NCI-H128 (cell line): Measurements from ENCODE around the gene CUL9.
"Not testable (repeated sequence)": the region's sequence is repeated elsewhere in the genome, so short reads cannot be mapped to it uniquely, and the experiment has no call there.

Experiments used
- DNase-seq: peaks from one replicate; lab custom pipeline; 2025; ENCODE audit not compliant: unreplicated experiment; lab: John Stamatoyannopoulos, UW

Gene CUL9

DNA sequence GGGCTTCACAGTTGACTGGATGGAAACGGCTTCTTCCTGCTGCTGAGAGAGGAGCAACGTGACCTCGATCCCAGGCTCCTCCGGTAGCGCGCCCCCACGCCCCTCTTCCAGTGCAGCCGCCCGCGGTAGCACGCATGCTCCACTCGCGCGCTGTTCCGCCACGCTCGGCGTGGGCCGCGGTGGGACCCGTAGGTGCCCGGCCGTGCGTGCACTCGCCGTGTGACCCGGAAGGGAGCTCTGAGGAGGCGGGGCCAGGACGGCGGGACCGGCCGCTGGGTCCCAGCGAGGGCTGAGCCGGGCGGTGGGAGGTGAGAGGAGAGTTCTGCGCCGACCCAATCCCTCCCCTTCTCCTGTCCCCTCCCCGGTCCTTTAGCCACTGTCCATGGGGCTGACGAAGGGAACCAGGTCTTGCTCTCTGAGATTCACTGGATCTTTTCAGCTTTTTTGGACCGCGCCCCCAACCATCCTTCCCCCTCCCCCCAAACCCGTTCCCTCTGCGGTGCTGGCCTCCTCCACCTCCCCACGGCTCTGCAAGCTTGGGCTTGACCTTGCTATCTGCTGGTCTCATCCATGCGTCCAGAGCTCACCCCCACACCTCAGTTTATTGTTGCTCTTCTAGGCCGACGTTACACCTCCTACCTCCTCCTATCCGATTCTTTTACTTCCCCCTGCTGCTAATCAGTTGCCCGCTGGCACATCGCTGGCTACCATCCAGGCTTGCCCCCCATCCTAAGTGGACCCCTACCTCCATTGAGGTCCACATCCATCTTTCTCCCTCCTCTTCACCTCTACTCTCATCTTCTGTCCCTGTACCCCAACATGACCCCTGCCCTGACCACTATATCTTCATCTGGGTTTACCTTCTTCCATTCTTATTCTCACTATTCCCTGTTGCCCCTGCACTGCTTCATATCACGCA, at the start of gene CUL9:
Gene CUL9, plus strand, starts transcription at position 255 of the 919 bp plus-strand sequence. CDS start 2,115 bp downstream, outside the sequence.
- DNase-seq, result peak; percentile 57

DNA sequence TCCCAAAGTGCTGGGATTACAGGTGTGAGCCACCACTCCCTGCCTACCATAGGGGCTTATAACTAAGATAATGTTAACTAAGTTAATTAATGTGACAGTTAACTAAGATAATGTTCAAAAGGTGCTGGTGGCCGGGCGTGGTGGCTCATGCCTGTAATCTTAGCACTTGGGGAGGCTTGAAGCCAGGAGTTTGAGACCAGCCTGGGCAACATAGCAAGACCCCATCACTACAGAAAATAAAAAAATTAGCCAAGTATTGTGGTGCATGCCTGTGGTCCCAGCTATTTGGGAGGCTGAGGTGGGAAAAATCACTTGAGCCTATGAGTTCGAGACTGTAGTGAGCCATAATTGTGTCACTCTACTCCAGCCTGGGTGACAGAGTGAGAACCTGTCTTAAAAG, 43.7 kb upstream of the CUL9 start:
- DNase-seq, result no peak

DNA sequence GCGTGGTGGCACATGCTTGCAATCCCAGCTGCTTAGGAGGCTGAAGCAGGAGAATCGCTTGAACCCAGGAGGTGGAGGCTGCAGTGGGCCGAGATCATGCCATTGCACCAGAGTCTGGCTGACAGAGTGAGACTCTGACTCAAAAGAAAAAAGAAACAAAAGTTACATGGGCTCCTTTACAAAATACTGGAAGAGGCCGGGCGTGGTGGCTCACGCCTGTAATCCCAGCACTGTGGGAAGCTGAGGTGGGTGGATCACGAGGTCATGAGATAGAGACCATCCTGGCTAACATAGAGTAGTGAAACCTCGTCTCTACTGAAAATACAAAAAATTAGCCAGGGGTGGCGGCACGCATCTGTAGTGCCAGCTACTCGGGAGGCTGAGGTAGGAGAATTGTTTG, 42.0 kb upstream of the CUL9 start:
- not testable (repeated sequence) for DNase-seq

DNA sequence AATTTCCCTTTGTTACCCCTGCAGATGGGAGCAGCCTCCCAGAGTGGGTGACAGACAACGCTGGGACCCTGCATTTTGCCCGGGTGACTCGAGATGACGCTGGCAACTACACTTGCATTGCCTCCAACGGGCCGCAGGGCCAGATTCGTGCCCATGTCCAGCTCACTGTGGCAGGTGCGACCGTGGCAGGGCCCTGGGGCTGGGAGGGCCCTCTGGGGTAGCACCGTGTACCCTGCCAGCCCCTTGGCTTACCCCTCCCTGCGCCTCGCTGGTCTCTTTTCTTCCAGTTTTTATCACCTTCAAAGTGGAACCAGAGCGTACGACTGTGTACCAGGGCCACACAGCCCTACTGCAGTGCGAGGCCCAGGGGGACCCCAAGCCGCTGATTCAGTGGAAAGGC, 40.4 kb upstream of the CUL9 start:
- no peak for DNase-seq

DNA sequence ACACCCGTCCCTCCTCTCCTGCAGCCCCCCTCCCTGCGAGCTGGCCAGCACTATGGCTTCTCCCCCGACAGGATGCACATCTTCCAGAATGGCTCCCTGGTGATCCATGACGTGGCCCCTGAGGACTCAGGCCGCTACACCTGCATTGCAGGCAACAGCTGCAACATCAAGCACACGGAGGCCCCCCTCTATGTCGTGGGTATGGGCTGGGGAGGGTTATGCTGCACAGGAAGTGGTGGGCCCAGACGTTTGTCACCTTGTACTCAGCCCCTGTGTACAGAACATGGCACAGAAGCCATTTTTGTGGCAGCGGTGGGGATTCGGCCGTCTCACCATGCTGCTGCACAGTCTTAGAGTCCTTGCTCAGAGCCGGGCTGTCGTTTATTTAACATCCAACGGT, 39.9 kb upstream of the CUL9 start:
- no peak for DNase-seq

DNA sequence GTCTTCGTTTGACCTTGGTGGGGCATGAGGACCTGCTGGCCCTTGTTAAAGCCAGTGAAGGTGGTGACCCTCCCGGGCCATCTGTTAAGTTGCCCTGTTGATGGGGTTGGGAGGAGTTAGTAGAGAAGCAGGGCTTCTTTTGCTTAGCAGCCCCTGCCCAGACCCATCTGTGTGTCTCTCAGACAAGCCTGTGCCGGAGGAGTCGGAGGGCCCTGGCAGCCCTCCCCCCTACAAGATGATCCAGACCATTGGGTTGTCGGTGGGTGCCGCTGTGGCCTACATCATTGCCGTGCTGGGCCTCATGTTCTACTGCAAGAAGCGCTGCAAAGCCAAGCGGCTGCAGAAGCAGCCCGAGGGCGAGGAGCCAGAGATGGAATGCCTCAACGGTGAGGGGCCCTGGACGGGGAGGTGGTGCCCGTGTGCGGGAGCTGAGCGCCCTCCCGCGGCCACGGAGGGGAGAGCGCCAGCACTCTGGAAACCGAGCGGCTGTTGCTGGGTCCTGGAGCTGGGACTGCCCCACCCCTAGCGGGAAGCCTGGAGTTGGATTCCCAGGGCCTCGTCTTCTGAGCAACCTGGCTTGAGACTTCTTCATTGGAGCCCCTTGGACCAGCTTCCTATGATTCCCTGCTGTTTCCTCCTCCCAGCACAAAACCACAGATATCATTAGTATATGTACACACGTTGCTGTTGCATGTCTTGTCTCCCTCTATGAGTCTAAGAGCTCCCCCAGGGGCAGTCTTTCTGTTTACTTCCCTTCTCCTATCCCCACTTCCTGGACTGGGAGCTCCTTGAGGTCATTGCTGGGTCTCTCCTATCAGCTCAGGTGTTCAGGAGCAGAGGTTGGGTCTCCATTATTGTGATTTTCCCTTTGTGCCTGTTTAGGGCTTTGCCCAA, 38.5 kb upstream of the CUL9 start:
- peak; percentile 52 for DNase-seq

DNA sequence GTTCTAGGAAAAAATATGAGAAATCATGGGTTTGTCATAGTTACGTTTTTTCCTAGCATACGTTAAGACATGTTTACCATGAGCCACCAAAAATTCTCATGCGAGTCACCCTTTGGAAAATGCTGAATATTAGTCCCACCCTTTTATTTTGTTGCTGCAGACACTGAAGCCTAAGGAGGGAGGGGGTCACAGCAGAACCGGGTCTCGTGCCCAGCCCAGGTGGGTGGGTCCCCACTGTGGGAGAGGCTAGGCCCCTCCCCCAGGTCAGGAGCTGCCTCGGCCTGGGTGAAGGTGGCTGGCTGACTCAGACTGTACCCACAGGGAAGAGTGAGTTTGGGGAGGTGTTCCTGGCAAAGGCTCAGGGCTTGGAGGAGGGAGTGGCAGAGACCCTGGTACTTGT, 37.1 kb upstream of the CUL9 start:
- DNase-seq, result no peak

DNA sequence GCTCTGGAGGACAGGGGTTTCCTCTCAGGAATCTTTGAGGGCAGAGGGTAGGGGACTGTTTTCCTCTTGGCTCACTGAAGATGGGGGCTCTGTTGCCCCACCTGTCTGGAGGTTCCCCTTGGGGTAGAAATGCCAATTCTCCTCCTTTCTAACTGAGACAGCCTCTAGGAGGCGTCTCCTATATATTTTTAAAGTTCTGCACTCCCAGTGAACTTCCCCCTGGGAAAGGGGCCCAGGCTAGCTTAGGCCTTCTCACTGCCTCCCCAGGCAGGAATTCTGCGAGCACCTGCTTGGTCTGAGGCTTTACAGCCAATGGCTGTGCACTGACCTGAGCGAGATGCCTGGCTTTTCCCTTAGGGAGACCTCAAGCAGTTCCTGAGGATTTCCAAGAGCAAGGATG, 35.7 kb upstream of the CUL9 start:
- DNase-seq, result no peak

DNA sequence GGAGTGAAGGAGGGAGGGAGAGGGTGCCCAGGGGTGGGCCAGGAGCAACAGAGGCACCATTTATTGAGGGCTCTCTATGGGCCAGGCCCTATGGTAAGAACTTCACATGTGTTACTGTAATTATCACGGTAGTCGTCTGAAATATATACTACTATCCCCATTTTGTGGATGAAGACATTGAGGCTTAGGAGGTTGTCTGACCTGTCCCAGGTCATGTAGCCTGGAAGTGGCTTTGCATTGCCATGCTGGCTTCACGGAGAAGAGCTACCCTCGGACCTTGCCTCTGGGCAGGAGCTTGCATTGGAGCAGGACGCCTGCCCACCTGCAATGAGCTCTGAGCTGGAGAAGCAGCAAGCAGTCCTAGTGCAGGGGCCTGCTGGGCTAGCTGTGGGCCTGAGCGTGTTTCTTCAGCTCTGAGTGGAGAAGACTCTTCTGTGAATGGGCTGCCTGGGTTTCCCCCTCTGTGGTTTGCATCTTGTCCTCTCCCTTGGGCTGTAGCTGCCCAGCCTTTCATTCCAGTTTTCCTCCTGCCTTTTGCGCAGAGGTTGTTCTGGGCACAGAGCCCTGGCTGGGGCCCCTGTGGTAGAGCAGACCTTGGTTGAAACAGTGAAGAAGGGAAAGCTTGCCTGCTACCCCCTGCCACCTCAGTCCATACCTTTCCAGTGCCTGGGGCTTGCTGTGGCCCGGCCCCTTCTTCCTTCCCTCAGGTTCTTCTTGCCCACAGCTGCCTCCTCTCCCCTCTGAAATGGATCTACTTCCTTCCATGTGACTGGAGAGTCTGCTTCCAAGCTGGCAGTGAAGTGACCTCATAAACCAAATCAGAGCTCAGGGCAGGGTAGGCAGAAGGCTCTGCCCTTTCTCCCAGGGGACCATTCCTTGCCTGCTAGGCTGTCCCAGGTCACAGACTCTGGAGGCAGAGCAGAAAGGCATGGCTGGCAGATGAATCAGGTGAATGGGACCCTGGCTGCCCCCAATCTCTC, 35.0 kb upstream of the CUL9 start:
- no peak for DNase-seq

DNA sequence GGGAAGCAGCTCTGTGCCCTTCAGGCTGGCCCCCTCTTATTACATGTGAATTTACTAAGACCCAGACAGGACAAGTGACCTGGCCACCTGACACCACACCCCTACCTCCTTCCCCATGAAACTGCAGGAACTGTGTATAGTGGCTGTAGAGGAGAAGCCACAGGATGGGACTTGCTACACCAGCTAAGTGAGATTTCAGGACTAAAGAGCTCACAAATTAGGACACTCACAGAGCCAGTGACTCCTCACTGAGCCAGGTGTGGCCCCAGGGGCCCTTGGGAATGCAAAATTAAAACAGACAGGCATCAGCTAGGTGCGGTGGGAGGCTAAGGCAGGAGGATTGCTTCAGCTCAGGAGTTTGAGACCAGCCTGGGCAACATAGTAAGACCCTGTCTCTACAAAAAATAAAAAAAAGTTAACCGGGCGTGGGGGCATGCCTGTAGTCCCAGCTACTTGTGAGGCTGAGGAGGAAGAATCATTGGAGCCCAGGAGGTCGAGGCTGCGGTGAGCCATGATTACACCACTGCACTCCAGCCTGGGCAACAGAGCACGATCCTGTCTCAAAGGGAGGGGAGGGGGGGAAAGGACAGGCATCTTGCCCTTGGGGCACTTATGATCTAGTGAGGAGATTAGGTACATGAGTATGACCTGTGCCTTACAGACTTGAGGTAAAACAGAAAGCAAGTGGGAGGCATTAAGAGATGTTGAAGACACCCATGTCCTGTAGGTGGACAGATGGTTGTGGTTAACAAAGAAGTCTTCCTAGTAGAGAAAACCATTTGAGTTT, 34.1 kb upstream of the CUL9 start:
- DNase-seq, result no peak

DNA sequence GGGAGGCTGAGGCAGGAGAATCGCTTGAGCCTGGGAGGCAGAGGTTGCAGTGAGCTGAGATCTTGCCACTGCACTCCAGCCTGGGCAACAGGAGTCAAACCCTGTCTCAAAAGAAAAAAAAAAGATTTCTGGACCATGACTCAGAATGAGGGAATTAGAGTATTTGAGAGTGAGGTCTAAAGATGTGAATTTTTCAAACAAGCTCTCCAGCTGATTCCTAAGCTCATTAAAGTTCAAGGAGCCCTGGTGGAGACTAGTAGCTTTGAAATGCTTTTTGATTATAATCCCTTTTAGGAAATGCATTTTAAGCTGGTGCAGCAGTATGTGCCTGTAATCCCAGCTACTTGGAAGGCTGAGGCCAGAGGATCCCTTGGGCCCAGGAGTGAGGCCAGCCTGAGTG, 32.7 kb upstream of the CUL9 start:
- DNase-seq, result no peak

DNA sequence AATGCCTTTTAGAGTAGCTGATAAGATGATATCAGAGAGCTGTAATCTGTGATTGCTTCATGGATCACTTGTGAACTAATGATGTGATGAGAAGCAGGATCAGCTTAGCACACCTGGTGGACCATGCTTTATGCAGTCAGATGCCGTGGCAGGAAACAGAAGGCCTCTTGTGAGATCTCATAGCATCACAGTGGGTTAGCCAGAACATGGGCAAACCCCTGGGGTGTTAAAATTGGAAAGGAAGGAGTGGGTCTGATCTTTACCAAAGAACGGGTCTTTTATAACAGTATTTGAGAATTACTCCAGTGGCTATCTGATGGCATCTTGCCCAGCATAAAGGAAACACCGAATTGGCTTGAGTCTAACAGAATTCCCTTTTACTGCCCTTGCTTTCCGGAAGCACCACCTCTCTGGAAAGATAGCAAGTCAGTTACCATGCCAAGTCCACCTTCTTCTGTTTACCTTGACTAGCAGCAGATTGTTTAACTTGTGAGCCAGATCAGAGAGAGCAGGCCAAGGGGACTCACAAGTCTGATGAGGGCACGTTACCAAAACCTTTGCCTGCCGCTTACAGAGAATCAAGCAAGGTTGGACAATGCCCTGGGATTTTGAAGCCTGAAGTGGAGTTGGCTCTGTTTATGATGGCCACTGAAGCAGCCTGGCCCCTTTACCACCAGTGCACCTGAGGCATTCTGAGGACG, 31.8 kb upstream of the CUL9 start:
- DNase-seq, result no peak

DNA sequence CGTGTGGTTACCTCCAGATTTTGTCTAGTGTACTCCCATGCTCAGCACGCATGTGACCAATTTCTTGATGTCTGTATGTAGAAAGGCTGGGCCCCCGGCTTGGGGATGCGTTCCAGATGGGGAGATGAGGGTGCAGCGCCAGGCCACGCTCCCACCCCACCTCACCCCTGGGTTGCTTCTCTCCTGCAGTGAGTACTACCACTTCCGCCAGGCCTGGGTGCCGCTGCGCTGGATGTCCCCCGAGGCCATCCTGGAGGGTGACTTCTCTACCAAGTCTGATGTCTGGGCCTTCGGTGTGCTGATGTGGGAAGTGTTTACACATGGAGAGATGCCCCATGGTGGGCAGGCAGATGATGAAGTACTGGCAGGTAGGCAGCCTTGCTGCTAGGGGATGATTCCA, 22.4 kb upstream of the CUL9 start:
- DNase-seq, result no peak

DNA sequence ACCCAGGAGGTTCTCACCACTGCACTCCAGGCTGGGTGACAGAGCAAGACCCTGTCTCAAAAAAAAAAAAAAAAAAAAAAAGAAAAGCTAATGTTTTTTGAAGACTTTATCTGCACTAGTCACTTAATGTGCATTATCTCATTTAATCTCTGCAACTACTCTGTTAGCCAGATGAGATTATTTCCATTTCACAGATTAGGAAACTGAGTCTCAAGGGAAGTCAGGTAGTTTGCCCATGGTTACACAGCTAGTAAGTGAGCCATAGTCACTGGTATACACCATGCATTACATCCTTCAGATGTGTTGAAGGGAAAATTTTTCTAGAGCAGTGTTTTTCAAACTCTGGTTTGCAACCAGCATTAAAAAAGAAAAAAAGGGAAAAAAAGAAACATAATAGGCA, 18.1 kb upstream of the CUL9 start:
- no peak for DNase-seq

DNA sequence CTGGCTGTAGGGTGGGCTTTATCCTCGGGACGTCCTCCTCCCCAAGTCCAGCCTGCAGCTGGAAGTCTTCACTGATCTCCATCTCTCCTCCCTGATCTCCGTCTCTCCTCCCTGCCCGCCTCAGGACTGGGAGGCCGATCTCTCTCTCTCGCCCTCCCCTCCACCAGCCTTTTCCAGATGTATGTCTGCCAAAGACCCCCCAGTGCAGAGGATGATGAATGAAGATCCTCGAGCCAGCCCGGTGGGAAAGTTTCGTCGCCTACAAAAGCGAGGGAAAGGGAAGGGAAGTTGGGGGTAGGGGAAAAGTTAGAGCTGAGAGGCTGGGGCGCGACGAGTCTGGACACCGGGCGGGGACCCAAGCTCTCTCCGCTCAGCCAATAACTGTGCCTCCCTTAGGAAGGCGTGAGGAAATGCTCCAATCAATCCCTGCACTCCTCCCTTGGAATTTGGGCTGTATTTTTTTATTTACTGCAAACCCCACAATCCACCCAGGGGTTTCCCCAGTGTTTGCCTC, 11.5 kb upstream of the CUL9 start:
- DNase-seq, result peak; percentile 60

DNA sequence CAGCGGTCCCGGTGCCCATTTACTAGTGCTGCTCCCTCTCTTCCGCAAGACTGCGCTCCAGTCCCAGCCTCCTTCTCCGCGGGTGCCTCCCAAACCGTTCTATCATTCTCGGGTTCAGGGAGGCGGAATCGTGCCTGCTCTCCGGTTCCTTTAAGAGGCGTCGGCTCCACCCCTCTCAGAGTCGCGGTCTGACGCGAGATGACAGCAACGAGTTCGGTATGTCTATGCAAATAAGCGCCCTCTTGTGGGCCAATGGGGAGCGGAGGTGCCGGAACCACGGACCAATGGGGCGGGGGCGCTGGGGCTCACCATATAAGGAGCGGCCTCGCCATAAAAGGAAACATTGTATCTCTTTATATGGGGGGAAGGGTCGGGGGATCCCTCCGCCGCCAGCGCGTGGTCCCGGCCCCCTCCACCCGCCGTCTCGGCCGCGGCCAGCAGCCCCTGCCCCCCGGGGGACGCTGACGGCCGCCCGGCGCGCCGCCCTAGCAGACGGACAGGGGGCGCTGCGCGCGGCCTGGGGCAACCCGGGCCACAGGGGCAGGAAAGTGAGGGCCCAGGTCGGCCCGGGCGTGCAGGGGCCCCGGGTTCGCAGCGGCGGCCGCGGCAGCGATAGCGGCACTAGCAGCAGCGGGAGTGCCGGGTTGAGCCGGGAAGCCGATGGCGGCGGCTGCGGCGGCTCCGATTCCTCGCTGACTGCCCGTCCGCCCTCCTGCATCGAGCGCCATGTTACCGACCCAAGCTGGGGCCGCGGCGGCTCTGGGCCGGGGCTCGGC, 10.9 kb upstream of the CUL9 start, which contains the start of gene SRF:
Gene SRF, plus strand, starts transcription at position 339 of the 776 bp plus-strand sequence. Its CDS starts 388 bp downstream, at position 727.
- peak; percentile 98 for DNase-seq

DNA sequence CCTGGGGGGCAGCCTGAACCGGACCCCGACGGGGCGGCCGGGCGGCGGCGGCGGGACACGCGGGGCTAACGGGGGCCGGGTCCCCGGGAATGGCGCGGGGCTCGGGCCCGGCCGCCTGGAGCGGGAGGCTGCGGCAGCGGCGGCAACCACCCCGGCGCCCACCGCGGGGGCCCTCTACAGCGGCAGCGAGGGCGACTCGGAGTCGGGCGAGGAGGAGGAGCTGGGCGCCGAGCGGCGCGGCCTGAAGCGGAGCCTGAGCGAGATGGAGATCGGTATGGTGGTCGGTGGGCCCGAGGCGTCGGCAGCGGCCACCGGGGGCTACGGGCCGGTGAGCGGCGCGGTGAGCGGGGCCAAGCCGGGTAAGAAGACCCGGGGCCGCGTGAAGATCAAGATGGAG, 10.3 kb upstream of the CUL9 start:
- DNase-seq, result no peak
